Measurements from ENCODE around the gene CD7. TPM values are rescaled to one million over a fixed set of nuclear protein-coding genes. Genes with fewer than 3 reads are reported as not detected.
A peak's percentile ranks its signal among the peaks of the same experiment; 100 is the strongest.

CD7 gene
- total and polyA plus RNA-seq, 9 of the 15 experiments (the other 6 are each of a cell fraction or from before 2014, with no cell fraction given), result 0.21 to 0.35 TPM; not detected in 7

GRCh38 chr17:82304826-82305726 lies 12.3 kb downstream of the CD7 start:
- peak overlapping the region; percentile 66; the same call in 1 of the 2 replicates for H2AFZ ChIP-seq (ENCODE audit: low read depth, low read length)
- no peaks in the 10 kb centered on the region for H4K20me1 ChIP-seq (replicated peaks; ENCODE audit: control insufficient read depth, insufficient read depth, low read length)
- FAIRE-seq, result peak; percentile 58
- H3K9me1 ChIP-seq (ENCODE audit: control insufficient read depth, insufficient read depth, low read length), result no peaks in the 10 kb centered on the region
- H3K4me2 ChIP-seq (ENCODE audit: insufficient read depth, low read length), result no peak overlapping the region
- in situ Hi-C loops (cut with MboI) (loop anchor here (5.0 kb wide), 1 partner anchor 63 kb away; no protein-coding TSS in a partner anchor), intact Hi-C loops (cut with micrococcal nuclease) (no loop called here)
- no peaks in the 10 kb centered on the region for H3K79me2 ChIP-seq (ENCODE audit: control insufficient read depth, insufficient read depth, low read length)
- no peak overlapping the region for H3K27ac ChIP-seq (ENCODE audit: extremely low read depth, low read depth, low read length)
- 71% methylated on average over 14 of the region's 23 CpGs for WGBS (ENCODE audit: insufficient coverage, low coverage, missing lambda C conversion rate)
- no peaks in the 10 kb centered on the region for H3K36me3 ChIP-seq (ENCODE audit: control insufficient read depth, insufficient read depth, low read length)
- peak; percentile 24 for ATAC-seq
- ChIA-PET CTCF (ENCODE audit: low intra/inter-chr PET ratio) (no interaction called here), POLR2A (interaction anchor here (0.6 to 1.3 kb wide), 4 partner anchors 13 to 898 kb away, joined by 3 to 5 read pairs (median 4); no protein-coding TSS in a partner anchor)
- H3K4me1 ChIP-seq (replicated peaks in 1 of 2; ENCODE audit: control insufficient read depth in 2 of 2, insufficient read depth in 2 of 2, low read length in 2 of 2), result peaks cover 39 to 68% of the 10 kb centered on the region in 2 experiments
- no peaks in the 10 kb centered on the region for H3K9me3 ChIP-seq (replicated peaks; ENCODE audit: control insufficient read depth, insufficient read depth, low read depth, low read length)
- peak in 1 of 4 experiments; percentile 26 for DNase-seq (ENCODE audit: extremely low read depth in 1 of 4, low spot score in 3 of 4)
- H3K27me3 ChIP-seq (ENCODE audit: control insufficient read depth in 2 of 2, insufficient read depth in 2 of 2, low read length in 2 of 2), result no peaks in the 10 kb centered on the region
- peak overlapping the region in 1 of 2 experiments; percentile 56; a peak in 2 of 4 replicates for H3K9ac ChIP-seq (ENCODE audit: insufficient read depth in 1 of 2, low read depth in 2 of 2, low read length in 2 of 2)
- BruUV-seq (replicated peaks), result no TSS peak
- H3K4me3 ChIP-seq, result no peak overlapping the region
- TF ChIP-seq TFAP4 (CRISPR knock-in tag; IDR thresholded peaks at IDR 0.05; ENCODE audit: borderline replicate concordance) (0 out of 2 replicates have a peak, but pooled peaks have one; percentile 19), ZBTB33 (CRISPR knock-in tag; IDR thresholded peaks at IDR 0.05) (peak; percentile 94), CTCF (IDR thresholded peaks at IDR 0.05 in 2 of 3, conservative IDR thresholded peaks at IDR 0.05 in 1 of 3; ENCODE audit: insufficient read depth in 2 of 3, low read depth in 1 of 3, low read length in 3 of 3) (0 out of 6 replicates have a peak, but pooled peaks of 1 of the 3 experiments have one; percentile 0), THAP12 (CRISPR knock-in tag; IDR thresholded peaks at IDR 0.05) (no peak), RAD21 (CRISPR knock-in tag; conservative IDR thresholded peaks at IDR 0.05 in 1 of 2, IDR thresholded peaks at IDR 0.05 in 1 of 2) (0 out of 4 replicates have a peak, but pooled peaks of 1 of the 2 experiments have one; percentile 4)

Data from K562 (cell line).